ENCODE measurements around the gene NOXRED1.
A peak's percentile ranks its signal among the peaks of the same experiment; 100 is the strongest.

NOXRED1 gene

GRCh38 chr14:77375973-77376770, 47.2 kb downstream of the NOXRED1 start:
- no peaks in the 10 kb centered on the region for H3K9me3 ChIP-seq
- no peak for TF ChIP-seq CTCF (IDR thresholded peaks at IDR 0.05; ENCODE audit: low read depth, low read length)
- H3K4me1 ChIP-seq = peaks cover 4% of the 10 kb centered on the region; the same call in 1 of the 2 replicates
- peak overlapping the region; percentile 88 for H3K4me3 ChIP-seq (ENCODE audit: low read depth, low read length)
- DNase-seq = peak; percentile 32
- no peaks in the 10 kb centered on the region for H3K36me3 ChIP-seq
- no peaks in the 10 kb centered on the region for H3K27me3 ChIP-seq

GRCh38 chr14:77375164-77375950, 48.0 kb downstream of the NOXRED1 start:
- Histone ChIP-seq H3K4me1 (peaks cover 4% of the 10 kb centered on the region; the same call in 1 of the 2 replicates), H3K27me3 (no peaks in the 10 kb centered on the region), H3K36me3 (no peaks in the 10 kb centered on the region), H3K4me3 (ENCODE audit: low read depth, low read length) (peak overlapping the region; percentile 88), H3K9me3 (no peaks in the 10 kb centered on the region)
- DNase-seq = no peak
- TF ChIP-seq CTCF (IDR thresholded peaks at IDR 0.05; ENCODE audit: low read depth, low read length) = no peak

GRCh38 chr14:77372304-77372841, 51.0 kb downstream of the NOXRED1 start:
- no peak for DNase-seq
- Histone ChIP-seq H3K9me3 (no peaks in the 10 kb centered on the region), H3K36me3 (no peaks in the 10 kb centered on the region), H3K27me3 (no peaks in the 10 kb centered on the region), H3K4me3 (ENCODE audit: low read depth, low read length) (no peak overlapping the region), H3K4me1 (peaks cover 4% of the 10 kb centered on the region; the same call in 1 of the 2 replicates)
- TF ChIP-seq CTCF (IDR thresholded peaks at IDR 0.05; ENCODE audit: low read depth, low read length) = no peak

- H3K4me1 ChIP-seq = no peaks in the 10 kb centered on the region
- H3K9me3 ChIP-seq = no peaks in the 10 kb centered on the region
- no peaks in the 10 kb centered on the region for H3K27me3 ChIP-seq
- TF ChIP-seq CTCF (IDR thresholded peaks at IDR 0.05; ENCODE audit: low read depth, low read length) = no peak
- no peak for DNase-seq
- no peak overlapping the region for H3K4me3 ChIP-seq (ENCODE audit: low read depth, low read length)
- H3K36me3 ChIP-seq = no peaks in the 10 kb centered on the region
These were observed 54.0 kb downstream of the NOXRED1 start for GRCh38 chr14:77369285-77369684.

- H3K4me3 ChIP-seq (ENCODE audit: low read depth, low read length) = no peak overlapping the region
- H3K4me1 ChIP-seq = no peaks in the 10 kb centered on the region
- no peak for DNase-seq
- no peaks in the 10 kb centered on the region for H3K9me3 ChIP-seq
- H3K36me3 ChIP-seq = no peaks in the 10 kb centered on the region
- no peak for TF ChIP-seq CTCF (IDR thresholded peaks at IDR 0.05; ENCODE audit: low read depth, low read length)
- no peaks in the 10 kb centered on the region for H3K27me3 ChIP-seq
These were observed 59.2 kb downstream of the NOXRED1 start for GRCh38 chr14:77364146-77364545.
